Gastrocnemius medialis (tissue), 4 donors: Measurements from ENCODE around the gene PEMT. TPM values are rescaled to one million over a fixed set of nuclear protein-coding genes. Genes with fewer than 3 reads are reported as not detected.

Experiments used
- ATAC-seq, 2 donors: fragments of 150-250 bp; one replicate each; pipeline ENCODE4 v1.9.1; 2016
- DNase-seq, 2 donors: peaks; one replicate each; pipeline ENCODE4 v3.0.0-alpha.2; 2019
- H3K27ac ChIP-seq, 4 donors: fragments of 200-600 bp; sonication (generic); 1 replicate in 1 of 4; 2 replicates in 3 of 4; pipeline ENCODE4 v1.5.1; 2016 to 2018; ENCODE audit warnings: mild to moderate bottlenecking in 2 of 4, moderate library complexity in 1 of 4
- H3K27me3 ChIP-seq, 3 donors: fragments of 200-600 bp; sonication (generic) in 2 of 3; 1 replicate in 1 of 3; 2 replicates in 2 of 3; pipeline versions ENCODE4 v1.5.1 to v1.6.0; 2016 to 2019; ENCODE audit warnings: mild to moderate bottlenecking in 1 of 3, moderate library complexity in 1 of 3
- H3K36me3 ChIP-seq, 2 donors: fragments of 200-600 bp; sonication (generic) in 1 of 2; one replicate each; pipeline ENCODE4 v1.5.1; 2017 to 2018
- H3K4me1 ChIP-seq, 2 donors: fragments of 200-600 bp; sonication (generic) in 1 of 2; one replicate each; pipeline ENCODE4 v1.5.1; 2016 to 2017; ENCODE audit warnings: mild to moderate bottlenecking in 2 of 2
- H3K4me3 ChIP-seq, 4 donors: fragments of 200-600 bp; sonication (generic) in 3 of 4; 1 replicate in 1 of 4; 2 replicates in 3 of 4; pipeline ENCODE4 v1.5.1; 2016 to 2019; ENCODE audit warnings: mild to moderate bottlenecking in 2 of 4
- H3K9me3 ChIP-seq, 3 donors: fragments of 200-600 bp; sonication (generic) in 2 of 3; 1 replicate in 1 of 3; 2 replicates in 2 of 3; pipeline ENCODE4 v1.5.1; 2016 to 2019
- CTCF ChIP-seq, 5 experiments: fragments of 450-650 bp in 3 of 5; fragments of 200-600 bp in 2 of 5; sonication (generic) in 2 of 5; IDR thresholded peaks in 4 of 5; conservative IDR thresholded peaks in 1 of 5; 1 replicate in 4 of 5; 2 replicates in 1 of 5; pipeline ENCODE4 v1.5.1; 2016 to 2019; ENCODE audit warnings: antibody characterized with exemption in 5 of 5, mild to moderate bottlenecking in 3 of 5, moderate library complexity in 3 of 5
- POLR2A ChIP-seq, 2 donors: fragments of 450-650 bp; IDR thresholded peaks; one replicate each; pipeline ENCODE4 v1.6.1; 2017; ENCODE audit warnings: antibody characterized with exemption in 2 of 2, mild to moderate bottlenecking in 2 of 2, moderate library complexity in 2 of 2
- in situ Hi-C, 4 donors: fragments of 200-750 bp; cut with MboI; loops; one replicate each; pipeline versions ENCODE4 v1.15.0 to v1.8.0; 2017; ENCODE audit warnings: low sequenced_read_pairs in 4 of 4
- intact Hi-C: fragments of 100-400 bp; cut with DNase I; formaldehyde crosslinking; loops from one replicate; pipeline ENCODE4 v1.15.1; 2023; ENCODE audit warnings: low total_unique reads
- total RNA-seq, 4 donors: library from RNA; depleted of rRNA; stranded (reverse); fragments of >200 nt; gene quantifications; one replicate each; pipeline versions ENCODE4 v1.1.0 to v1.2.3, GENCODE V29; 2016

PEMT gene
- total RNA-seq, 4 donors from 2014 or later, result 32.8 to 48.2 (median 34.2) TPM

GRCh38 chr17:17605729-17606088 lies 14.2 kb upstream of the PEMT start:
- H3K4me1 ChIP-seq, result no peaks in the 10 kb centered on the region
- no peak overlapping the region for H3K4me3 ChIP-seq
- no peak for ATAC-seq
- no peaks in the 10 kb centered on the region for H3K27me3 ChIP-seq
- in situ Hi-C loops, result loop anchor here in 1 of 4 donors (25.0 kb wide), 1 partner anchor 107 kb away; no protein-coding TSS in a partner anchor
- no peak for DNase-seq
- no peaks in the 10 kb centered on the region for H3K9me3 ChIP-seq
- H3K36me3 ChIP-seq, result no peaks in the 10 kb centered on the region
- TF ChIP-seq CTCF (IDR thresholded peaks at IDR 0.05 in 4 of 5, conservative IDR thresholded peaks at IDR 0.05 in 1 of 5), result no peak
- intact Hi-C loops, result no loop called here
- no peak overlapping the region for H3K27ac ChIP-seq

GRCh38 chr17:17605083-17605728 lies 13.7 kb upstream of the PEMT start:
- H3K27ac ChIP-seq, result no peak overlapping the region
- in situ Hi-C loops, result loop anchor here in 1 of 4 donors (25.0 kb wide), 1 partner anchor 107 kb away; no protein-coding TSS in a partner anchor

GRCh38 chr17:17603895-17604225 lies 12.4 kb upstream of the PEMT start:
- in situ Hi-C loops, result loop anchor here in 1 of 4 donors (25.0 kb wide), 1 partner anchor 108 kb away; no protein-coding TSS in a partner anchor
- TF ChIP-seq CTCF (IDR thresholded peaks at IDR 0.05 in 4 of 5, conservative IDR thresholded peaks at IDR 0.05 in 1 of 5) (no peak), POLR2A (IDR thresholded peaks at IDR 0.05) (no peak)
- H3K9me3 ChIP-seq, result no peaks in the 10 kb centered on the region
- no peaks in the 10 kb centered on the region for H3K4me1 ChIP-seq
- no peaks in the 10 kb centered on the region for H3K27me3 ChIP-seq
- ATAC-seq (no peak), DNase-seq (no peak)
- intact Hi-C loops, result no loop called here
- no peaks in the 10 kb centered on the region for H3K36me3 ChIP-seq
- no peak overlapping the region for H3K27ac ChIP-seq
- no peak overlapping the region for H3K4me3 ChIP-seq

More at GRCh38 chr17:17605083-17605728, 13.7 kb upstream of the PEMT start:
- TF ChIP-seq POLR2A (IDR thresholded peaks at IDR 0.05), result no peak
- TF ChIP-seq CTCF (IDR thresholded peaks at IDR 0.05 in 4 of 5, conservative IDR thresholded peaks at IDR 0.05 in 1 of 5), result no peak
- ATAC-seq (no peak), DNase-seq (no peak)
- Histone ChIP-seq H3K4me1 (no peaks in the 10 kb centered on the region), H3K9me3 (no peaks in the 10 kb centered on the region), H3K4me3 (no peak overlapping the region), H3K27me3 (no peaks in the 10 kb centered on the region), H3K36me3 (no peaks in the 10 kb centered on the region)
- intact Hi-C loops, result no loop called here

GRCh38 chr17:17603178-17603894 lies 11.8 kb upstream of the PEMT start:
- H3K4me1 ChIP-seq, result no peaks in the 10 kb centered on the region
- in situ Hi-C loops (loop anchor here in 1 of 4 donors (25.0 kb wide), 1 partner anchor 109 kb away; no protein-coding TSS in a partner anchor), intact Hi-C loops (no loop called here)
- ATAC-seq (no peak), DNase-seq (no peak)
- TF ChIP-seq POLR2A (IDR thresholded peaks at IDR 0.05) (no peak), CTCF (IDR thresholded peaks at IDR 0.05 in 4 of 5, conservative IDR thresholded peaks at IDR 0.05 in 1 of 5) (no peak)
- H3K27me3 ChIP-seq, result no peaks in the 10 kb centered on the region
- no peak overlapping the region for H3K27ac ChIP-seq
- H3K4me3 ChIP-seq, result no peak overlapping the region
- no peaks in the 10 kb centered on the region for H3K36me3 ChIP-seq
- H3K9me3 ChIP-seq, result no peaks in the 10 kb centered on the region
